ENCODE data around the gene PXDC1. TPM values are rescaled to one million over a fixed set of nuclear protein-coding genes. Genes with fewer than 3 reads are reported as not detected.

PXDC1 gene
- total RNA-seq, 1 donor from 2014 or later = 37.6 TPM

GRCh38 chr6:3706547-3706946 lies 45.0 kb downstream of the PXDC1 start:
- no peak for TF ChIP-seq CTCF (conservative IDR thresholded peaks at IDR 0.05; ENCODE audit: low read depth, low read length)
- no peak overlapping the region for H3K4me3 ChIP-seq (ENCODE audit: low read depth, low read length)
- DNase-seq (ENCODE audit: low read depth) = no peak

- TF ChIP-seq CTCF (conservative IDR thresholded peaks at IDR 0.05; ENCODE audit: low read depth, low read length) = no peak
- H3K4me3 ChIP-seq (ENCODE audit: low read depth, low read length) = no peak overlapping the region
- DNase-seq (ENCODE audit: low read depth) = no peak
Observed at GRCh38 chr6:3701631-3702030, 49.9 kb downstream of the PXDC1 start.

GRCh38 chr6:3699231-3699630 lies 52.3 kb downstream of the PXDC1 start:
- H3K4me3 ChIP-seq (ENCODE audit: low read depth, low read length) = no peak overlapping the region
- no peak for TF ChIP-seq CTCF (conservative IDR thresholded peaks at IDR 0.05; ENCODE audit: low read depth, low read length)
- no peak for DNase-seq (ENCODE audit: low read depth)

DNA sequence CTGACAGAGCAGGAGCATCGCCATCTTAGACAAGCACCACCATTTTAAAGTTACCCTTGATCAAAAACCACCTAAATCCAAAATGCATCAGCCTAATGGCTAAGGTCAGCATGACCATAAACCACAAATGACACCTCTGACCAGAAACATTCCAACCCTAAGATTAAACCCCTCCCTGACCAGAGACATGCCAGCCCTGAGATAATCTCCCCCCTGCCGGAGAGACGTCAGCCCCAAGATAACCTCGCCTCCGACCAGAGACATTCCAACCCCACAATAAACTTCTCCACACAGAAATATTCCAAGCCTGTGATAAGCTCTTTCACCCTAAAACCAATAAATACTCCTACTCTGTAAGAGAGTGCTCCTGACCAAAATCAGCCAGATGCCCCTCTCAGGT lies 53.5 kb downstream of the PXDC1 start:
- DNase-seq (ENCODE audit: low read depth) = no peak
- no peak for TF ChIP-seq CTCF (conservative IDR thresholded peaks at IDR 0.05; ENCODE audit: low read depth, low read length)

DNA sequence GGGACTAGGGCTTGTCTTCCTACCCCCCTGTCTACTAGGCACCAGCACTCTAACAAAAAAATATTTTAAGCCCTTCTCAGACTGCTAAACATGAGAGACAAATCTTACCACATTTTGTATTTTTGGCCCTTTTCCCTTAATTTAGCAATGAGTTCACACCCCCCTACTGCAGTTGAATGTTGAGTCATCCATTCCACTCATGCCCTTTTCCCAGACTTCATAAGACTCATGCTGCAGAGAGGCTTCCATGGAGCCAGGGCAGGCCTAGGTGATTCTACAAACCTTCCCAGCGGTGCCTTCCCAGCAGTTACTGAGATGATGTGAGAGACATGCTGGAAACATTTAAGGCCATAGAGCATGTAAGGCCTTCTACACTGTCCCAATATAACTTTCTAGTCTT lies 53.9 kb downstream of the PXDC1 start:
- DNase-seq (ENCODE audit: low read depth) = no peak

More for the DNA sequence above, 53.5 kb downstream of the PXDC1 start:
- H3K4me3 ChIP-seq (ENCODE audit: low read depth, low read length) = no peak overlapping the region

DNA sequence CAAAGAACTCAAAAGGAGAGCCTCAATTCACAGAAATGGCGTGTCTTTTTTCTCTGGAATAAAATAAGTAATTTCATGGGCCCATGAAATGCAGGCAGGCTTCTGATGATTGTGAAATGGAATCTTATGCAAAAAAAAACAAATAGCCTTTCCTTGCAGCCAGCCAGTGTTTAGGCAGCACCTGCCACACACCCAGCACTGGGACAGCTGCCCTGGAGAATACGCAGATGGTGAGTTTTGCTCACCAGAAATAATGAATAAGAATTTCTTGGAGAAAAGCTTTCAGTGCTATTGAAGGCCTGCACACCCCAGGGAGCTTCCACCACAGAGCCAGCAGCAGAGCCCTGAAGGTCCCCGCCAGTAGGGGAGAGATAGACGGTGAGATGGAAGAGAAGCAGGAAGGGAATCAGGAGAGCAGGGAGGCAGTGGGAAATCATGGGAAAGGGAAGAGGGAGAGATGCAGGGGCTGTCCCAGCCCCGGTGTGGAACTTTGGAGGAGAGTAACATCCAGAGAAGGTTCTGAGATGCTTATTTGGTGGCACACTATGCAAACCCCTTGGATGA lies 54.9 kb downstream of the PXDC1 start:
- no peak for TF ChIP-seq CTCF (conservative IDR thresholded peaks at IDR 0.05; ENCODE audit: low read depth, low read length)
- H3K4me3 ChIP-seq (ENCODE audit: low read depth, low read length) = no peak overlapping the region

More for the DNA sequence above, 53.9 kb downstream of the PXDC1 start:
- no peak overlapping the region for H3K4me3 ChIP-seq (ENCODE audit: low read depth, low read length)
- TF ChIP-seq CTCF (conservative IDR thresholded peaks at IDR 0.05; ENCODE audit: low read depth, low read length) = no peak

DNA sequence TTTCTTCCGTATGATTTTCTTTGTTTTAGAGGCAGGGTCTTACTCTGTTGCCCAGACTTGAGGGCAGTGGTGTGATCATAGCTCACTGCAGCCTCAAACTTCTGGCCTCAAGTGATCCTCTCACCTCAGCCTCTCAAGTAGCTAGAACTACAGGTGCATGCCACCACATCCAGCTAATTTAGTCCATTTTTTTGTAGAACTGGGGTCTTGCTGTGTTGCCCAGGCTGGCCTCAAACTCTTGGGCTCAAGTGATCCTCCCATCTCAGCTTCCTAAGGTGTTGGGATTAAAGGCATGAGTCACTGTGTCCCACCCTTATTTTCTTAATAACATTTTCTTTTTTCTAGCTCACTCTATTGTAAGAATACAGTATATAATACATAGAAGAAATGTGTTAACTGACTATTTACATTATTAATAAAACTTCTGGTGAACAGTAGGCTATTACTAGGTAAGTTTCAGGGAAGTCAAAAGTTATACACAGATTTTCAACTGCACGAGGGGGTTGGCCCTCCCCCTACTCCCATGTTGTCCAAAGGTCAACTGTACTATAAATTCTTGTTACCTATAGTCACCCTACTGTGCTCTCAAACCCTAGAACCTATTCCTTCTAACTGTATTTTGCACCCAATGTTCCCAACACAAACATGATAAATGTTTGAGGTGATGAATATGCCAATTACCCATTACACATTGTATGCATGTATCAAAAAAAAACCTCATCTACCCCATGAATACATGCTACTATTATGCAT lies 56.3 kb downstream of the PXDC1 start:
- no peak for TF ChIP-seq CTCF (conservative IDR thresholded peaks at IDR 0.05; ENCODE audit: low read depth, low read length)
- no peak overlapping the region for H3K4me3 ChIP-seq (ENCODE audit: low read depth, low read length)
- no peak for DNase-seq (ENCODE audit: low read depth)

More for the DNA sequence above, 54.9 kb downstream of the PXDC1 start:
- no peak for DNase-seq (ENCODE audit: low read depth)
